GM10266 (cell line): Measurements from ENCODE around the gene TAF13.
A peak's percentile ranks its signal among the peaks of the same experiment; 100 is the strongest.
"Not testable (repeated sequence)": the region's sequence is repeated elsewhere in the genome, so short reads cannot be mapped to it uniquely, and the experiment has no call there.

Experiments
- DNase-seq: peaks from one replicate; pipeline ENCODE4 v3.0.0; 2012; ENCODE audit errors: extremely low spot score
- TF ChIP-seq, protein P1 (sequence below): IDR thresholded peaks from 2 replicates; pipeline ENCODE4 v1.5.1; 2012; ENCODE audit warnings: mild to moderate bottlenecking, low read depth; ENCODE audit not compliant: control insufficient read depth, insufficient read depth; ENCODE audit errors: missing control alignments

Gene TAF13

DNA sequence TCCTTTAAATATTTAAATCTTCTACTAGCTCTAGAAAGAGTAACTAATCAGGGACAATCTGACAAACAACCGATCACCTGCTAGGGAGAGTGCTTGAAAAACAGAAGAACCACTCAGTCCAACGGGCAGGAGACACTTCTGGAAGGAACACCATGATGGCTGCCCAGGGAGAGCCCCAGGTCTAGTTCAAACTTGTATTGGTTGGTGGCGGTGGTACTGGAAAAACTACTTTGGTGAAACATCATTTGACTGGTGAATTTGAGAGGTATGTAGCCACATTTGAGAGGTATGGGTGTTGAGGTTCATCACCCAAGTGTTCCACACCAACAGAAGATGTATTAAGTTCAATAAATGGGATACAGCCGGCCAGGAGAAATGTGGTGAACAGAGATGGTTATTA lies 29.1 kb downstream of the TAF13 start:
- DNase-seq: no peak
- TF ChIP-seq, protein P1, sequence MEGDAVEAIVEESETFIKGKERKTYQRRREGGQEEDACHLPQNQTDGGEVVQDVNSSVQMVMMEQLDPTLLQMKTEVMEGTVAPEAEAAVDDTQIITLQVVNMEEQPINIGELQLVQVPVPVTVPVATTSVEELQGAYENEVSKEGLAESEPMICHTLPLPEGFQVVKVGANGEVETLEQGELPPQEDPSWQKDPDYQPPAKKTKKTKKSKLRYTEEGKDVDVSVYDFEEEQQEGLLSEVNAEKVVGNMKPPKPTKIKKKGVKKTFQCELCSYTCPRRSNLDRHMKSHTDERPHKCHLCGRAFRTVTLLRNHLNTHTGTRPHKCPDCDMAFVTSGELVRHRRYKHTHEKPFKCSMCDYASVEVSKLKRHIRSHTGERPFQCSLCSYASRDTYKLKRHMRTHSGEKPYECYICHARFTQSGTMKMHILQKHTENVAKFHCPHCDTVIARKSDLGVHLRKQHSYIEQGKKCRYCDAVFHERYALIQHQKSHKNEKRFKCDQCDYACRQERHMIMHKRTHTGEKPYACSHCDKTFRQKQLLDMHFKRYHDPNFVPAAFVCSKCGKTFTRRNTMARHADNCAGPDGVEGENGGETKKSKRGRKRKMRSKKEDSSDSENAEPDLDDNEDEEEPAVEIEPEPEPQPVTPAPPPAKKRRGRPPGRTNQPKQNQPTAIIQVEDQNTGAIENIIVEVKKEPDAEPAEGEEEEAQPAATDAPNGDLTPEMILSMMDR: no peak

DNA sequence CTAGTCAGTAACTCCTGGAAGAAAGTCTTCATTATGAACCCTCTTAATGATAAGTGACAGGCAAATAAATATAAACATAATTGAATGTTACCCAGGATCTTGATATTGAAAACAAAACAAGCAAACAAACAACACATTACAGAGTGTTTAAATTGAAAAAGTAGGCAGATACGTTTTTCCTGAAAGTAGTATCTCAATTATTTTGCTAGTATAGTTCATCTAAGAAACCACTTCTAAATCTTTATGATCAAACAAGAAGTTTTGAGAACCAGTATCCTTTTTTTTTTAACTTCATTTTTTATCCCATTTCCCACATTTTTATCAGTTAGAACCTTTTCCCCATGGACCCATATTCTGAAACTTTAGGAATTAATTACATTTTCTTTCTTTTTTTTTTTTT lies 30.2 kb downstream of the TAF13 start:
- no peak for DNase-seq
- TF ChIP-seq, protein P1: no peak

DNA sequence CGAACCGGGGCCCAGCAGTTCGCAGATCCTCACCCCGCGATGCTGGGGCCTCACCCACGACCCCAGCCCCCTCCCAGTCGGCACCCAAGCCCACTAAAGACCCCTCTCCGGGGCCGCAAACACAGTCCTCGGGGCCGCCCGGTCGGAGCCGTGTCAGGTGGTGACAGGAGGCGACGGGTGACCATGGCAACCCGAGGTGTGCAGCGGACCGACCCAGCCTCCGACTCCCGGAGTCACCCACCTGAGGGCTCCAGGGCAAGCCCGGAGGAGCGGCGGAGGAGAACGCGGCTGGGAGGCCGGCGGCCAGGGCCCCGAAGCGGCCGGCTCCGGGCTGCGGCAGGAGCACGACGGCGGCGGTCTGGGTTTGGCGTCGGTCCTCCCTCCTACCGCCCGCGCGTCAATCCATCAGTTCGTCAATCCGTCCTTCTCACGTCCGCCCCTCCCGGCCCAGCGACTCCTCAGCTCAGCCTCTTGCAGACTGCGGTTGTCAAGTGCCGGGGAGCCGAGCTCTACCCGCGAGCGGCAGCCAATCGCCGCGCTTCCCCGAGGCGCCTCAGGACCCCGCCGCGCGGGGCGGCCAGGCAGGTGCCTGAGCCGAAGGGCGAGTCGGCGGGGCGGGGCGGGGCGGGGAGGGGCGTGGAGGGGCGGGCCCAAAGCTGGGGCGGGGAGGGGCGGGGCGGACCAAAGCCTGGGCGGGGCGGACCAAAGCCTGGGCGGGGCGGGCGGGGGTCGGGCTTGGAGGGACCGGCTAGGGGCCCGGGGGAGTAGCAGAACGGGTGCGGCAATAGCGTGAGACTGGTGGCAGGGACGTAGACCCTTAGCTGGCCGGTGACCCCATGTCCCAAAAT lies 34.0 kb downstream of the TAF13 start, which contains the start of gene WDR47:
WDR47 (minus strand) TSS at position 482 of the 848 bp plus-strand sequence. CDS start 18,590 bp downstream, outside the sequence.
- peak; percentile 99 for DNase-seq
- TF ChIP-seq, protein P1: no peak

DNA sequence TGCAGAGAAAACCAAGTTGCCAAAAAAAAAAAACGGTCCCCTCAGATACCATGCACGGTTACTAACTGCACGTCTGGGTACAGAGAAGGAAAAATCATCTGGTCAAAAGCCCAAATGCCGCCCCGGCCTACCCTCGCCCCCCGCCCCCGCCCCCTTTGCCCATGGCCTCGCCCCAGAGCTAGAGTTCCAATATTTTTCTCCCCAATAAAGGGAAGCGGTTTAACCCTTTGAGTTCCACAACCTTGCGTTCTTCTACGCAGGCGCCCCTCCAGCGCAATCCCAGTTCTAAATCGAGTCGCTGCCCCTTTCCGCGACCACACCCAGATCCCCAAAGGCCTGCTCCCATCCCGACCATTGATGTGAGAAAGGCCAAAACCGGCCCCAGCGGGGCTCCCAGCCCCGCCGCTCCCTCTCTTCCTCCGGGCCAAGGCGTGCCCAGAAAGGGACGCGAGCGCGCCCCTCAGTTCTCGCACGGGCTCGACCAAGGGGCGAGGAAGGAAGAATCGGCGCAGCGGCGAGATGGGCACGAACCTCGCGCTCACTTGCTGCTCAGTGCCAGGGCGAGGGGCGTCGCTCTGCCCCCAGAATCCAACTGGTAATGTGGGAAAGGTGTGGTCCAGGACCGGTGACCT lies 34.7 kb downstream of the TAF13 start:
- TF ChIP-seq, protein P1: no peak
- no peak for DNase-seq

DNA sequence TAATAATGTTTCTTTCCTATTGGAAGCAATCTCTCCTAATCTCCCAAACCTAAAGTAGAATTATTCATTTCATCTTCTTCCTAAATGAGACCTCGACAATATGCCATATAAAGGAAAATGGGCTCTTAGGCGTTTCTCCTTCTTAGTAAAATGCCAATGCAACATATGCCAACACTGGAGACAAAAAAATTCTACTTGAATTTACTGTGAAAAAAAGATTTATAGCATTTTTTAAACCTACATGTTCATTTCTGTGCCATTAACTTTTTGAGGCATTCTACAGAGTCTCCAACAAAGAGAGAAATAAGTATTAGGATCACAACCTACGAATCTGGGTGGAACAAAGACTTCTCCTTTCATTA lies 35.2 kb downstream of the TAF13 start:
- TF ChIP-seq, protein P1: no peak
- DNase-seq: no peak

DNA sequence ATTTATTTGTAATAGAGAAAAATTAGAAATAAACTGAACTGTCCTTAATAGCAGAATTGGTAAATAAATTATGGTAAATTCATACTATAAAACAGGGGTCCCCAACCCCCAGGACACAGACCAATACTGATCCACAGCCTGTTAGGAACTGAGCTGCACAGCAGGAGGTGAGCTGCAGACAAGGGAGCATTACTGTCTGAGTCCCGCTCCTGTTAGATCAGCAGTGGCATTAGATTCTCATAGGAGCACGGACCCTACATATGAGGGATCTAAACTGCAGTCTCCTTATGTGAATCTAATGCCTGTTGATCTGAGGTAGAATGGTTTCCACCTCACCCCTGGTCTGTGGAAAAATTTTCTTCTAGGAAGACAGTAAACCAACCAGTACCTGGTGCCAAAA lies 41.4 kb downstream of the TAF13 start:
- no peak for DNase-seq
- TF ChIP-seq, protein P1: no peak

DNA sequence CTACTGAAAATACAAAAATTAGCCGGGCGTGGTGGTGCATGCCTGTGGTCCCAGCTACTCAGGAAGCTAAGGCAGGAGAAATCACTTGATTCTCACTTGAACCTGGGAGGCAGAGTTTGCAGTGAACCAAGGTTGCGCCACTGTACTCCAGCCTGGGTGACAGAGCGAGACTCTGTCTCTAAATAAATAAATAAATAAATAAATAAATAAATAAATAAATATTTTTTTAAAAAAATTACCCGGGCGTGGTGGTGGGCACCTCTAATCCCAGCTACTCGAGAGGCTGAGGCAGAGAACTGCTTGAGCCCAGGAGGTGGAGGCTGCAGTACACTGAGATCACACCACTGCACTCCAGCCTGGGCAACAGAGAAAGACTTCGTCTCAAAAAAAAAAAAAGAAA lies 46.3 kb downstream of the TAF13 start:
- not testable (repeated sequence) for DNase-seq
